ENCODE results near the gene IKZF4. TPM values are rescaled to one million over a fixed set of nuclear protein-coding genes. Genes with fewer than 3 reads are reported as not detected.
"Not testable (repeated sequence)": the region's sequence is repeated elsewhere in the genome, so short reads cannot be mapped to it uniquely, and the experiment has no call there.

IKZF4 gene
- total RNA-seq, 1 donor from 2014 or later: 5.7 TPM

- TF ChIP-seq CTCF (IDR thresholded peaks at IDR 0.05; ENCODE audit: insufficient read depth, low read length, poor library complexity, severe bottlenecking): no peak
- no peaks in the 10 kb centered on the region for H3K36me3 ChIP-seq (ENCODE audit: control insufficient read depth, insufficient read depth, low read length)
- H3K4me3 ChIP-seq (ENCODE audit: low read depth, low read length): no peak overlapping the region
- no peaks in the 10 kb centered on the region for H3K27me3 ChIP-seq (ENCODE audit: control insufficient read depth, insufficient read depth, low read length)
- no peak for DNase-seq (ENCODE audit: low read depth)
Observed at GRCh38 chr12:56053407-56053893, 32.6 kb downstream of the IKZF4 start.

GRCh38 chr12:56059964-56060363 lies 39.1 kb downstream of the IKZF4 start:
- not testable (repeated sequence) for H3K4me3 ChIP-seq (ENCODE audit: low read depth, low read length); H3K27me3 ChIP-seq (ENCODE audit: control insufficient read depth, insufficient read depth, low read length); DNase-seq (ENCODE audit: low read depth); H3K36me3 ChIP-seq (ENCODE audit: control insufficient read depth, insufficient read depth, low read length)

- Histone ChIP-seq H3K36me3 (ENCODE audit: control insufficient read depth, insufficient read depth, low read length) (no peaks in the 10 kb centered on the region), H3K4me3 (ENCODE audit: low read depth, low read length) (no peak overlapping the region), H3K27me3 (ENCODE audit: control insufficient read depth, insufficient read depth, low read length) (no peaks in the 10 kb centered on the region)
- TF ChIP-seq CTCF (IDR thresholded peaks at IDR 0.05; ENCODE audit: insufficient read depth, low read length, poor library complexity, severe bottlenecking): no peak
- peak; percentile 49 for DNase-seq (ENCODE audit: low read depth)
Observed at GRCh38 chr12:56061982-56062381, 41.1 kb downstream of the IKZF4 start.

GRCh38 chr12:56062996-56063395 lies 42.2 kb downstream of the IKZF4 start:
- no peak for DNase-seq (ENCODE audit: low read depth)

GRCh38 chr12:56071648-56072047 lies 50.8 kb downstream of the IKZF4 start:
- DNase-seq (ENCODE audit: low read depth): no peak
- Histone ChIP-seq H3K27me3 (ENCODE audit: control insufficient read depth, insufficient read depth, low read length) (no peaks in the 10 kb centered on the region), H3K36me3 (ENCODE audit: control insufficient read depth, insufficient read depth, low read length) (no peaks in the 10 kb centered on the region), H3K4me3 (ENCODE audit: low read depth, low read length) (no peak overlapping the region)
- no peak for TF ChIP-seq CTCF (IDR thresholded peaks at IDR 0.05; ENCODE audit: insufficient read depth, low read length, poor library complexity, severe bottlenecking)

More at GRCh38 chr12:56062996-56063395, 42.2 kb downstream of the IKZF4 start:
- Histone ChIP-seq H3K36me3 (ENCODE audit: control insufficient read depth, insufficient read depth, low read length) (no peaks in the 10 kb centered on the region), H3K27me3 (ENCODE audit: control insufficient read depth, insufficient read depth, low read length) (no peaks in the 10 kb centered on the region), H3K4me3 (ENCODE audit: low read depth, low read length) (no peak overlapping the region)
- no peak for TF ChIP-seq CTCF (IDR thresholded peaks at IDR 0.05; ENCODE audit: insufficient read depth, low read length, poor library complexity, severe bottlenecking)

GRCh38 chr12:56074396-56074795 lies 53.6 kb downstream of the IKZF4 start:
- Histone ChIP-seq H3K4me3 (ENCODE audit: low read depth, low read length) (no peak overlapping the region), H3K36me3 (ENCODE audit: control insufficient read depth, insufficient read depth, low read length) (no peaks in the 10 kb centered on the region), H3K27me3 (ENCODE audit: control insufficient read depth, insufficient read depth, low read length) (no peaks in the 10 kb centered on the region)
- no peak for TF ChIP-seq CTCF (IDR thresholded peaks at IDR 0.05; ENCODE audit: insufficient read depth, low read length, poor library complexity, severe bottlenecking)
- DNase-seq (ENCODE audit: low read depth): no peak

GRCh38 chr12:56077966-56078365 lies 57.1 kb downstream of the IKZF4 start:
- DNase-seq (ENCODE audit: low read depth); H3K4me3 ChIP-seq (ENCODE audit: low read depth, low read length); H3K27me3 ChIP-seq (ENCODE audit: control insufficient read depth, insufficient read depth, low read length); H3K36me3 ChIP-seq (ENCODE audit: control insufficient read depth, insufficient read depth, low read length): not testable (repeated sequence)

Measured in kidney epithelial cell (primary cell).